Measurements from ENCODE around the gene AFMID. TPM values are rescaled to one million over a fixed set of nuclear protein-coding genes. Genes with fewer than 3 reads are reported as not detected.
A peak's percentile ranks its signal among the peaks of the same experiment; 100 is the strongest.

Gene AFMID
- total and polyA plus RNA-seq, 2 of the 8 experiments (the other 6 are each of a cell fraction or from before 2014, with no cell fraction given): 49.0 to 53.0 TPM

GRCh38 chr17:78185981-78186691 is 1.0 kb upstream of the AFMID start:
- Histone ChIP-seq H3K56ac (replicated peaks; ENCODE audit: insufficient read length, low read depth, low read length) (no peak overlapping the region), H2BK15ac (ENCODE audit: low read length) (no peak overlapping the region), H3K23me2 (ENCODE audit: low read depth, low read length) (peaks cover 4% of the 10 kb centered on the region), H2BK120ac (replicated peaks; ENCODE audit: low read depth, low read length) (no peak overlapping the region), H3K14ac (ENCODE audit: insufficient read length) (no peak overlapping the region), H4K5ac (ENCODE audit: insufficient read length, low read depth, low read length) (no peak overlapping the region), H3K27ac (ENCODE audit: low read depth, low read length) (no peak overlapping the region), H3K27me3 (replicated peaks in 1 of 4; ENCODE audit: control insufficient read depth in 3 of 4, extremely low read depth in 1 of 4, insufficient read depth in 3 of 4, low read length in 3 of 4) (no peaks in the 10 kb centered on the region; a peak in 1 of 7 replicates), H3K9ac (replicated peaks in 1 of 4; ENCODE audit: extremely low read depth in 1 of 4, low read depth in 3 of 4, low read length in 3 of 4) (peak overlapping the region in 3 of 4 experiments; percentile 56 to 79 (median 65); a peak in 3 of 7 replicates), H3K79me1 (ENCODE audit: low read depth, low read length) (peaks cover 12% of the 10 kb centered on the region), H2BK5ac (ENCODE audit: low read depth, low read length) (no peak overlapping the region), H2BK12ac (ENCODE audit: low read depth, low read length) (peak overlapping the region; percentile 29; the same call in 1 of the 2 replicates), H3K4me2 (ENCODE audit: insufficient read depth in 1 of 2, low read depth in 2 of 2, low read length in 2 of 2) (peak overlapping the region; percentile 80 to 84), H2AK5ac (ENCODE audit: low read depth, low read length) (no peak overlapping the region), H3K4ac (replicated peaks; ENCODE audit: insufficient read length, low read depth, low read length) (no peak overlapping the region), H2BK20ac (ENCODE audit: low read length) (no peak overlapping the region), H3K4me3 (ENCODE audit: extremely low read depth in 1 of 4, insufficient read depth in 2 of 4, low read depth in 3 of 4, low read length in 4 of 4) (peak overlapping the region; percentile 71 to 85 (median 80)), H3K36me3 (ENCODE audit: control insufficient read depth in 2 of 4, insufficient read depth in 4 of 4, low read length in 3 of 4) (peaks cover 17 to 44% (median 32%) of the 10 kb centered on the region in 4 experiments), H2AFZ (ENCODE audit: low read length) (no peak overlapping the region), H3K4me1 (replicated peaks in 1 of 4; ENCODE audit: control insufficient read depth in 3 of 4, insufficient read depth in 4 of 4, low read length in 3 of 4) (peaks cover 0 to 13% (median 5%) of the 10 kb centered on the region in 4 experiments; a peak in 6 of 7 replicates), H4K20me1 (replicated peaks in 1 of 2; ENCODE audit: control insufficient read depth in 1 of 2, insufficient read depth in 2 of 2, low read length in 2 of 2) (peaks cover 10 to 11% of the 10 kb centered on the region in 2 experiments), H3K79me2 (ENCODE audit: control insufficient read depth in 1 of 2, insufficient read depth in 2 of 2, low read length in 2 of 2) (peaks cover 0 to 42% of the 10 kb centered on the region in 2 experiments; a peak in 3 of 4 replicates), H4K91ac (replicated peaks; ENCODE audit: insufficient read length, low read length) (no peak overlapping the region), H3K23ac (ENCODE audit: insufficient read length) (no peak overlapping the region), H4K8ac (ENCODE audit: extremely low read depth, insufficient read depth, low read length) (peak overlapping the region; percentile 28; the same call in 1 of the 2 replicates), H3K18ac (ENCODE audit: extremely low read depth, low read length) (no peak overlapping the region; the same call in 1 of the 2 replicates), H3K9me3 (ENCODE audit: insufficient read depth in 2 of 2, low read depth in 1 of 2, low read length in 1 of 2) (no peaks in the 10 kb centered on the region)
- ChIA-PET CTCF (ENCODE audit: partially characterized antibody) (interaction anchor here (1.0 to 6.9 kb wide), 15 partner anchors 10 to 59 kb away, joined by 3 to 76 read pairs (median 6); partner anchors contain the start of genes BIRC5 and TMC6), POLR2A (ENCODE audit: partially characterized antibody) (interaction anchor here (0.5 to 7.3 kb wide), 39 partner anchors 11 to 1216 kb away, joined by 3 to 131 read pairs (median 5); partner anchors contain the start of genes BIRC5, TMC6 and TMC8)
- 60% methylated on average over 10 of the region's 10 CpGs; no CpG with 5 or more reads in 1 of the 2 experiments for WGBS, 2 experiments (ENCODE audit: extremely low coverage in 1 of 2, insufficient coverage in 1 of 2, insufficient read length in 1 of 2, insufficient replicate concordance in 2 of 2, low coverage in 1 of 2, low lambda C conversion rate in 2 of 2, missing lambda C conversion rate in 1 of 2)
- FAIRE-seq (no peak), DNase-seq (ENCODE audit: low read depth in 1 of 2, low spot score in 2 of 2) (no peak)
- TF ChIP-seq SAP30 (IDR thresholded peaks at IDR 0.05; ENCODE audit: insufficient read depth, insufficient replicate concordance, low read length) (peak; percentile 73), ASH2L (IDR thresholded peaks at IDR 0.05; ENCODE audit: low read length) (no peak), GTF2F1 (IDR thresholded peaks at IDR 0.05; ENCODE audit: borderline replicate concordance, low read depth, low read length) (no peak), RNF2 (IDR thresholded peaks at IDR 0.05; ENCODE audit: borderline replicate concordance, low read depth, low read length, missing control alignments, poor library complexity, severe bottlenecking) (no peak), RBBP5 (IDR thresholded peaks at IDR 0.05; ENCODE audit: borderline replicate concordance, low read depth, low read length) (no peak), EGR1 (IDR thresholded peaks at IDR 0.05; ENCODE audit: borderline replicate concordance, low read depth, low read length) (no peak), TAF1 (IDR thresholded peaks at IDR 0.05; ENCODE audit: low read depth, low read length) (no peak), CBX8 (IDR thresholded peaks at IDR 0.05; ENCODE audit: borderline replicate concordance, low read depth, low read length) (no peak)

Measured in H1 (cell line).